CD4-positive, alpha-beta T cell treated with Interleukin-1 beta for 1 hour (primary cell): Measurements from ENCODE around the gene DCST1.
"Not testable (repeated sequence)": the region's sequence is repeated elsewhere in the genome, so short reads cannot be mapped to it uniquely, and the experiment has no call there.

Experiments used
- DNase-seq, 2 donors: peaks; one replicate each; pipeline ENCODE4 v3.0.0-alpha.2; 2020 to 2022

The DCST1 gene, protein sequence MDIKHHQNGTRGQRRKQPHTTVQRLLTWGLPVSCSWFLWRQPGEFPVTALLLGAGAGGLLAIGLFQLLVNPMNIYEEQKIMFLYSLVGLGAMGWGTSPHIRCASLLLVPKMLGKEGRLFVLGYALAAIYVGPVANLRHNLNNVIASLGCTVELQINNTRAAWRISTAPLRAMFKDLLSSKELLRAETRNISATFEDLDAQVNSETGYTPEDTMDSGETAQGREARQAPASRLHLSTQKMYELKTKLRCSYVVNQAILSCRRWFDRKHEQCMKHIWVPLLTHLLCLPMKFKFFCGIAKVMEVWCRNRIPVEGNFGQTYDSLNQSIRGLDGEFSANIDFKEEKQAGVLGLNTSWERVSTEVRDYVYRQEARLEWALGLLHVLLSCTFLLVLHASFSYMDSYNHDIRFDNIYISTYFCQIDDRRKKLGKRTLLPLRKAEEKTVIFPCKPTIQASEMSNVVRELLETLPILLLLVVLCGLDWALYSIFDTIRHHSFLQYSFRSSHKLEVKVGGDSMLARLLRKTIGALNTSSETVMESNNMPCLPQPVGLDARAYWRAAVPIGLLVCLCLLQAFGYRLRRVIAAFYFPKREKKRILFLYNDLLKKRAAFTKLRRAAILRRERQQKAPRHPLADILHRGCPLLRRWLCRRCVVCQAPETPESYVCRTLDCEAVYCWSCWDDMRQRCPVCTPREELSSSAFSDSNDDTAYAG

DNA sequence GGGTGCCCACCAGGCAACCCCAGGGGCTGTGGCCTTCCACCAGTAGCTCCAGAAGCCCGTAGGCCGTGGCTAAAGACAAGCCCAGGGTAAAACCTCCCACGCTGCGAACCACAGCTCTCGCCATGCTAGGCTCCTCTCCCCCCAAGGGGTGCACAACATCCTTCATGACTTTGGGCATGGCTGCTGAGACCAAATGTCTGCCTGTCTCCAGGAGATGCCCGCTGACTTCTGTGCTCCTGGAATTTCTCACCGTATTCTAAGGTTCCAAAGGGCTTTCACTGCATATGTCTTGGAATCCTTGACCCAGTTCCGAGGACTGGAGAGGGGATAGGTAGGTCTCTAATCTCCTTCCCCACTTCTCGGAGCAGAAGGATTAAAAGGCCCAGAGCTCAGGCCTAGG lies at the start of gene DCST1, which contains the start of gene DCST2:
Gene DCST1, plus strand, starts transcription at position 301 of the 400 bp plus-strand sequence. CDS start 213 bp downstream, outside the sequence.
Gene DCST2, minus strand, starts transcription at position 258 of the 400 bp plus-strand sequence. Its CDS starts 80 bp downstream, at position 178.
- no peak for DNase-seq

GRCh38 chr1:154986736-154987135 lies 46.9 kb upstream of the DCST1 start:
- not testable (repeated sequence) for DNase-seq

DNA sequence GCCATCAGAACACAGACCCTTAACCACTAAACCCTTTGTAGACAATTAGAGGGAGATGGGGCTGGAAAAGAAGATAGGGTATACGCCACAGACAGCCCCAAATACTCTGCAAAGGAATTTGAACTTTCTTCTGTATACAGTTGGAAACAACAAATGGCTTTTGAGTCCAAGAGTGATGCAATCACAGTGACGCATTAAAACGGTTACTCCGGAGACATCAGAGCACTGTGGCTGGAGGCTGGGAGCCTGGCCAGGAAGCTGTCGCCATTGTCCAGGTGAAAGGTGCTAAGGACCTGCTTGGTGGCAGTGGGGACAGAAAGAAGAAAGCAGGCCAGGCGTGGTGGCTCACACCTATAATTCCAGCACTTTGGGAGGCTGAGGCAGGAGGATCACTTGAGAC lies 46.3 kb upstream of the DCST1 start:
- DNase-seq, result no peak

GRCh38 chr1:154988058-154988954 lies 45.3 kb upstream of the DCST1 start:
- no peak for DNase-seq

GRCh38 chr1:154989195-154989860 lies 44.3 kb upstream of the DCST1 start:
- DNase-seq, result no peak

DNA sequence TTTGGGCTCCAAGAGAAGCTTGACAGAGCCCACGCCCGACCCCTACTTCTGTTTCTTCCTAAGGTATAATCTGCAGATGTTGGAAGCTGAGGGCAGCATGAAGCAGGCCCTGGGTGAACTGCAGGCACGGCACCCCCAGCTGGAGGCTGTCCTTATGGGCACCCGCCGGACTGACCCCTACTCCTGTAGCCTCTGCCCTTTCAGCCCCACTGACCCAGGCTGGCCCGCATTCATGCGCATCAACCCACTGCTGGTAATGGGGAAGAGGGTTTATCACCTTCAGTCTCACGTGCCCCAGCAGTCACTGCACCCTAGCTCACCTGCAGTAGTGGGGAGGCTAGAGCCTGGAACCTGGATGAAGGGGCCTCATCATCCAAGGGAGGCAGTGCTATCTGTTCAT lies 43.3 kb upstream of the DCST1 start:
- DNase-seq, result no peak

- DNase-seq, result no peak
These were observed 40.7 kb upstream of the DCST1 start for GRCh38 chr1:154992721-154993571.

DNA sequence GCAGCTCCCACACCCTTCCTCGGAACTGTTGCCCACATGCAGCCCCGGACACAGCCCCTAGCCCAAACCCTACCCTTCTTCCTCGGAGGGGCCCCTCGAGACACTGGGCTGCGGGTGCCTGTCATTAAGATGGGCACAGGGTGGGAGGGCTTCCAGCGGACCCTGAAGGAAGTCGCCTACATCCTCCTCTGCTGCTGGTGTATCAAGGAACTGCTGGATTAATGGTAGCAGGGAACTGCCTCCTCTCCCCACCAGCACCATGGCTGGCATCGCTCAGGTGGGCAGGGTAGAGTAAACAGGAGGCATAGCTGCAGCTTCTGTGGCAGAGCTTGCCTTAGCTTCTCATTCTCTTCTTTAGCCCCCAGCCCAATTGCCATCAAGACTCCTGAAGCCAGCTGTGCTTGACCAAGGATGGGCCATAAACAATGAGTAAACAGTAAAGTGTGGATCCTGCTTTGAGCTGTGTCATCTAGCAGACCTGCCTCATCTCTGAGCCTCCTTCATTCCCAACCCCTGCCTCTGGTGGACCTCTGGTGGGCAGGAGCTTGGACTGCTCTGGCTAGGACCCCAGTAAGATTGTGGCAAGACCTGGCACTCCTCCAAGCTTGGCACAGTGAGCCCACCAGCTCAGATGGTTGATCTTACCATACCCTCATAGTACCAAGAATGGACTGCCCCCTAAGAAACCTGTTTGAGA lies 39.9 kb upstream of the DCST1 start, which contains the start of gene LENEP:
Gene LENEP, plus strand, starts transcription at position 15 of the 697 bp plus-strand sequence. Its CDS starts 22 bp downstream, at position 37.
- no peak for DNase-seq

- DNase-seq, result no peak
These were observed 39.4 kb upstream of the DCST1 start for GRCh38 chr1:154994269-154994587.

GRCh38 chr1:154994591-154994990 lies 39.0 kb upstream of the DCST1 start:
- DNase-seq, result no peak

GRCh38 chr1:154995301-154995983 lies 38.2 kb upstream of the DCST1 start:
- DNase-seq, result not testable (repeated sequence)

GRCh38 chr1:154996966-154997701 lies 36.5 kb upstream of the DCST1 start:
- DNase-seq, result no peak

GRCh38 chr1:154998201-154998780 lies 35.3 kb upstream of the DCST1 start:
- no peak for DNase-seq

- DNase-seq, result peak; percentile 74 to 75
These were observed 34.6 kb upstream of the DCST1 start for GRCh38 chr1:154998818-154999570.

GRCh38 chr1:154999571-155000410 lies 33.8 kb upstream of the DCST1 start:
- DNase-seq, result peak in 1 of 2 donors; percentile 55

GRCh38 chr1:155000411-155000725 lies 33.3 kb upstream of the DCST1 start:
- no peak for DNase-seq

GRCh38 chr1:155000726-155001424 lies 32.7 kb upstream of the DCST1 start:
- DNase-seq, result peak; percentile 78 to 81
